HCT116 (cell line): ENCODE data around the gene NAA60. TPM values are rescaled to one million over a fixed set of nuclear protein-coding genes. Genes with fewer than 3 reads are reported as not detected.

ENCODE experiments used
- EGR1 ChIP-seq: IDR thresholded peaks from 2 replicates; pipeline ENCODE4 v1.6.1; 2012; ENCODE audit warnings: low read depth
- EZH2 ChIP-seq: fragments of 200-600 bp; sonication (generic); IDR thresholded peaks from 2 replicates; pipeline ENCODE4 v1.6.1; 2017; ENCODE audit warnings: antibody characterized with exemption, mixed run types
- EZH2phosphoT487 ChIP-seq: fragments of 200-600 bp; IDR thresholded peaks from 2 replicates; pipeline ENCODE4 v1.6.1; 2018; ENCODE audit warnings: antibody characterized with exemption, borderline replicate concordance
- JUND ChIP-seq: IDR thresholded peaks from 2 replicates; pipeline ENCODE4 v1.6.1; 2012
- MAX ChIP-seq: IDR thresholded peaks from 2 replicates; pipeline ENCODE4 v1.6.1; 2012
- POLR2A ChIP-seq: IDR thresholded peaks from 2 replicates; pipeline ENCODE4 v1.7.0; 2011; ENCODE audit warnings: borderline replicate concordance; ENCODE audit not compliant: insufficient read depth, insufficient read length; ENCODE audit errors: extremely low read depth
- RAD21 ChIP-seq: IDR thresholded peaks from 2 replicates; pipeline ENCODE4 v1.6.1; 2012; ENCODE audit warnings: low read depth, mild to moderate bottlenecking
- SIN3A ChIP-seq: IDR thresholded peaks from 2 replicates; pipeline ENCODE4 v1.6.1; 2012; ENCODE audit warnings: low read depth
- SRF ChIP-seq: IDR thresholded peaks from 2 replicates; pipeline ENCODE4 v1.6.1; 2012; ENCODE audit warnings: low read depth
- total RNA-seq: library from RNA; stranded (reverse); gene quantifications from one replicate; pipeline ENCODE4 v1.2.1, GENCODE V29; 2021; ENCODE audit not compliant: unreplicated experiment
- TF ChIP-seq, protein P1 (sequence below): IDR thresholded peaks from 2 replicates; pipeline ENCODE4 v1.6.1; 2012; ENCODE audit warnings: low read depth
- TF ChIP-seq, protein P2 (sequence below): IDR thresholded peaks from 2 replicates; pipeline ENCODE4 v1.6.1; 2011; ENCODE audit warnings: mild to moderate bottlenecking, low read length, moderate library complexity; ENCODE audit not compliant: insufficient replicate concordance; ENCODE audit errors: extremely low read depth

NAA60 gene
- total RNA-seq, 1 experiment from 2014 or later, result 32.2 TPM

GRCh38 chr16:3400779-3401688, 42.4 kb upstream of the NAA60 start, which contains the start of the genes ZNF174 and ZSCAN32 (continued):
- TF ChIP-seq, protein P1, sequence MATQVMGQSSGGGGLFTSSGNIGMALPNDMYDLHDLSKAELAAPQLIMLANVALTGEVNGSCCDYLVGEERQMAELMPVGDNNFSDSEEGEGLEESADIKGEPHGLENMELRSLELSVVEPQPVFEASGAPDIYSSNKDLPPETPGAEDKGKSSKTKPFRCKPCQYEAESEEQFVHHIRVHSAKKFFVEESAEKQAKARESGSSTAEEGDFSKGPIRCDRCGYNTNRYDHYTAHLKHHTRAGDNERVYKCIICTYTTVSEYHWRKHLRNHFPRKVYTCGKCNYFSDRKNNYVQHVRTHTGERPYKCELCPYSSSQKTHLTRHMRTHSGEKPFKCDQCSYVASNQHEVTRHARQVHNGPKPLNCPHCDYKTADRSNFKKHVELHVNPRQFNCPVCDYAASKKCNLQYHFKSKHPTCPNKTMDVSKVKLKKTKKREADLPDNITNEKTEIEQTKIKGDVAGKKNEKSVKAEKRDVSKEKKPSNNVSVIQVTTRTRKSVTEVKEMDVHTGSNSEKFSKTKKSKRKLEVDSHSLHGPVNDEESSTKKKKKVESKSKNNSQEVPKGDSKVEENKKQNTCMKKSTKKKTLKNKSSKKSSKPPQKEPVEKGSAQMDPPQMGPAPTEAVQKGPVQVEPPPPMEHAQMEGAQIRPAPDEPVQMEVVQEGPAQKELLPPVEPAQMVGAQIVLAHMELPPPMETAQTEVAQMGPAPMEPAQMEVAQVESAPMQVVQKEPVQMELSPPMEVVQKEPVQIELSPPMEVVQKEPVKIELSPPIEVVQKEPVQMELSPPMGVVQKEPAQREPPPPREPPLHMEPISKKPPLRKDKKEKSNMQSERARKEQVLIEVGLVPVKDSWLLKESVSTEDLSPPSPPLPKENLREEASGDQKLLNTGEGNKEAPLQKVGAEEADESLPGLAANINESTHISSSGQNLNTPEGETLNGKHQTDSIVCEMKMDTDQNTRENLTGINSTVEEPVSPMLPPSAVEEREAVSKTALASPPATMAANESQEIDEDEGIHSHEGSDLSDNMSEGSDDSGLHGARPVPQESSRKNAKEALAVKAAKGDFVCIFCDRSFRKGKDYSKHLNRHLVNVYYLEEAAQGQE, result no peak
- TF ChIP-seq SIN3A, result peak; percentile 94
- peak; percentile 86 for TF ChIP-seq MAX
- TF ChIP-seq RAD21, result 0 out of 2 replicates have a peak, but pooled peaks have one; percentile 2
- TF ChIP-seq, protein P2, sequence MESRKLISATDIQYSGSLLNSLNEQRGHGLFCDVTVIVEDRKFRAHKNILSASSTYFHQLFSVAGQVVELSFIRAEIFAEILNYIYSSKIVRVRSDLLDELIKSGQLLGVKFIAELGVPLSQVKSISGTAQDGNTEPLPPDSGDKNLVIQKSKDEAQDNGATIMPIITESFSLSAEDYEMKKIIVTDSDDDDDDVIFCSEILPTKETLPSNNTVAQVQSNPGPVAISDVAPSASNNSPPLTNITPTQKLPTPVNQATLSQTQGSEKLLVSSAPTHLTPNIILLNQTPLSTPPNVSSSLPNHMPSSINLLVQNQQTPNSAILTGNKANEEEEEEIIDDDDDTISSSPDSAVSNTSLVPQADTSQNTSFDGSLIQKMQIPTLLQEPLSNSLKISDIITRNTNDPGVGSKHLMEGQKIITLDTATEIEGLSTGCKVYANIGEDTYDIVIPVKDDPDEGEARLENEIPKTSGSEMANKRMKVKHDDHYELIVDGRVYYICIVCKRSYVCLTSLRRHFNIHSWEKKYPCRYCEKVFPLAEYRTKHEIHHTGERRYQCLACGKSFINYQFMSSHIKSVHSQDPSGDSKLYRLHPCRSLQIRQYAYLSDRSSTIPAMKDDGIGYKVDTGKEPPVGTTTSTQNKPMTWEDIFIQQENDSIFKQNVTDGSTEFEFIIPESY, result no peak
- no peak for TF ChIP-seq JUND
- TF ChIP-seq SRF, result no peak; the same call in 1 of the 2 replicates
- TF ChIP-seq EGR1, result peak; percentile 73
- no peak for TF ChIP-seq EZH2
- peak; percentile 82 for TF ChIP-seq POLR2A
- TF ChIP-seq EZH2phosphoT487, result no peak
- TF ChIP-seq, all 23 proteins: peak for 11
